NCI-H526 treated with DMSO at 0.1 percent for 48 hours (cell line): ENCODE measurements around the gene LGALS9.
A peak's percentile ranks its signal among the peaks of the same experiment; 100 is the strongest.

Experiments
- DNase-seq: peaks from one replicate; lab custom pipeline; 2025; lab: John Stamatoyannopoulos, UW

Gene LGALS9

GRCh38 chr17:27630607-27631410, at the start of gene LGALS9:
Gene LGALS9 (plus strand): TSS chr17:27631188. CDS start chr17:27631266, 78 bp downstream.
- DNase-seq = no peak

- no peak for DNase-seq
Observed at GRCh38 chr17:27582696-27583095, 48.3 kb upstream of the LGALS9 start.

- DNase-seq = no peak
Observed at GRCh38 chr17:27585153-27585681, 45.8 kb upstream of the LGALS9 start.

- no peak for DNase-seq
Observed at GRCh38 chr17:27585792-27586191, 45.2 kb upstream of the LGALS9 start.

- no peak for DNase-seq
Observed at GRCh38 chr17:27586203-27586721, 44.7 kb upstream of the LGALS9 start.

- no peak for DNase-seq
Observed at GRCh38 chr17:27588354-27588753, 42.6 kb upstream of the LGALS9 start.

- DNase-seq = no peak
Observed at GRCh38 chr17:27590864-27591263, 40.1 kb upstream of the LGALS9 start.

- no peak for DNase-seq
Observed at GRCh38 chr17:27591986-27592385, 39.0 kb upstream of the LGALS9 start.

- DNase-seq = no peak
Observed at GRCh38 chr17:27593232-27593856, 37.6 kb upstream of the LGALS9 start.

GRCh38 chr17:27593857-27594255, 37.1 kb upstream of the LGALS9 start:
- no peak for DNase-seq

GRCh38 chr17:27595208-27595607, 35.8 kb upstream of the LGALS9 start:
- no peak for DNase-seq

- DNase-seq = no peak
Observed at GRCh38 chr17:27596096-27596495, 34.9 kb upstream of the LGALS9 start.

GRCh38 chr17:27596566-27597187, 34.3 kb upstream of the LGALS9 start:
- no peak for DNase-seq

- DNase-seq = no peak
Observed at GRCh38 chr17:27597188-27597580, 33.8 kb upstream of the LGALS9 start.

GRCh38 chr17:27597783-27598320, 33.1 kb upstream of the LGALS9 start:
- no peak for DNase-seq

- no peak for DNase-seq
Observed at GRCh38 chr17:27598337-27599050, 32.5 kb upstream of the LGALS9 start.

GRCh38 chr17:27600471-27600870, 30.5 kb upstream of the LGALS9 start:
- no peak for DNase-seq

GRCh38 chr17:27601069-27601974, 29.7 kb upstream of the LGALS9 start:
- peak; percentile 56 for DNase-seq

GRCh38 chr17:27601975-27602302, 29.0 kb upstream of the LGALS9 start:
- DNase-seq = no peak

- DNase-seq = peak; percentile 27
Observed at GRCh38 chr17:27602721-27603420, 28.1 kb upstream of the LGALS9 start.
